GM12873 (cell line): ENCODE measurements around the gene GPR161.

Experiments used
- CTCF ChIP-seq: IDR thresholded peaks from 2 replicates; pipeline ENCODE4 v1.5.1; 2012; ENCODE audit warnings: low read depth, mild to moderate bottlenecking, moderate library complexity, low read length, control low read depth; ENCODE audit not compliant: insufficient read depth; ENCODE audit errors: missing control alignments

The GPR161 gene

GRCh38 chr1:168170564-168171508 lies 34.1 kb upstream of the GPR161 start:
- no peak for TF ChIP-seq CTCF

GRCh38 chr1:168167806-168168205 lies 31.1 kb upstream of the GPR161 start:
- TF ChIP-seq CTCF, result no peak

- no peak for TF ChIP-seq CTCF
Observed at GRCh38 chr1:168164771-168165170, 28.0 kb upstream of the GPR161 start.

GRCh38 chr1:168163670-168164069 lies 26.9 kb upstream of the GPR161 start:
- no peak for TF ChIP-seq CTCF

- TF ChIP-seq CTCF, result no peak
Observed at GRCh38 chr1:168161459-168161858, 24.7 kb upstream of the GPR161 start.

- no peak for TF ChIP-seq CTCF
Observed at GRCh38 chr1:168159979-168160378, 23.2 kb upstream of the GPR161 start.

GRCh38 chr1:168159251-168159650 lies 22.5 kb upstream of the GPR161 start:
- no peak for TF ChIP-seq CTCF
